Bronchial smooth muscle cell (primary cell): ENCODE data around the gene PHF21A. TPM values are rescaled to one million over a fixed set of nuclear protein-coding genes. Genes with fewer than 3 reads are reported as not detected.

Experiments
- total RNA-seq: library from RNA; depleted of rRNA; stranded (reverse); fragments of >200 nt; gene quantifications from 2 replicates; pipeline ENCODE4 v1.2.1, GENCODE V29; 2014

PHF21A gene
- total RNA-seq = 9.0 and 9.6 TPM in 2 replicates

GRCh38 chr11:46121301-46121723 lies at the start of gene PHF21A:
PHF21A (minus strand) TSS chr11:46121454; CDS start chr11:46084219, 37,235 bp downstream.

GRCh38 chr11:45922425-45923082 lies 198.7 kb downstream of the PHF21A start, which contains the start of gene LARGE2:
LARGE2 (plus strand) TSS chr11:45922656; CDS start chr11:45922883, 227 bp downstream.

GRCh38 chr11:45917623-45918330 lies 203.5 kb downstream of the PHF21A start, which contains the start of gene PEX16:
PEX16 (minus strand) TSS chr11:45917877; CDS start chr11:45917811, 66 bp downstream.

GRCh38 chr11:45906965-45907611 lies 214.2 kb downstream of the PHF21A start, which contains the start of gene FREY1:
FREY1 (minus strand) TSS chr11:45907271; CDS start chr11:45907245, 26 bp downstream.

GRCh38 chr11:45885274-45885920 lies 235.9 kb downstream of the PHF21A start, which contains the start of gene MAPK8IP1:
MAPK8IP1 (plus strand) TSS chr11:45885651; CDS start chr11:45885821, 170 bp downstream.

Other genes starting within 250 kb of the PHF21A start
- 9.4 and 9.5 TPM in 2 replicates for gene MAPK8IP1, start 235.8 kb downstream of the PHF21A start, total RNA-seq
- gene FREY1, start 214.2 kb downstream of the PHF21A start, total RNA-seq = 1.2 and 2.2 TPM in 2 replicates
- gene PEX16, start 203.6 kb downstream of the PHF21A start, total RNA-seq = 32.3 and 33.5 TPM in 2 replicates
- gene LARGE2, start 198.8 kb downstream of the PHF21A start, total RNA-seq = under 0.01 TPM in 1 of 2 replicates, not detected in the other
- 16.1 and 19.2 TPM in 2 replicates for gene CREB3L1, start 156.2 kb upstream of the PHF21A start, total RNA-seq
- 21.0 and 30.8 TPM in 2 replicates for gene DGKZ, start 226.0 kb upstream of the PHF21A start, total RNA-seq